ENCODE measurements around the gene TMEM248. TPM values are rescaled to one million over a fixed set of nuclear protein-coding genes. Genes with fewer than 3 reads are reported as not detected.
"Not testable (repeated sequence)": the region's sequence is repeated elsewhere in the genome, so short reads cannot be mapped to it uniquely, and the experiment has no call there.

Gene TMEM248
- total RNA-seq = 10 to 100 TPM; 64.7 to 67.4 TPM
- polyA plus RNA-seq (2013, experiment 1 of 2) = 57.9 TPM
- polyA plus RNA-seq (2013, experiment 2 of 2) = 54.0 TPM
- total RNA-seq = 102 to 235 (median 164) reads per million in 172 experiments

DNA sequence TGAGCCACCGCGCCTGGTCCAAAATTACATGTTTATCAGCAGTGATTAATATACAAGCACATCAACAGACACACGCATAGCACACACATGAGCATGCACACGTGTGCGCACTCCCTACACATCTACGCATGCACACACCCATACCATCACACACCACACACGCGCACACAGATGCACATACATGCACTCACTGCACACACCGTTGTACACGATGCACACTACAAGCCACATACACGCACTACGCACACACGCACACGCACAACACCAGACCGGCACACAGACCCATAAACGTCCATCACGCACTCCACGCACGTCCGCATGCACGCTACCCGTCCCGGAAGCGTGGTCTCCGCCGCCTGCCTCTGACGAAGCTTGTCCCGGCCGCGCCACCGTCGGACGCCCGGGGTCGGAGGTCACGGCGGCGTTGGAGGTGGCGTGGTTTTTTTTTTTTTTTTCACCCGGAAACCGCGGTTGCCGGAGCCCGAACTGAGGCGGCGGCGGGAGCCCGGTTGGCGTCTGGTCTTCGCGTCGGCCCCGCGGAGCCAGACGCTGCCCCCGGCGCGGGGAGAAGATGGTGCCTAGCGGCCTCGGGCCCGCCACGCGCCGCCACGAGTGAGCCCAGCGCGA, at the start of gene TMEM248:
Gene TMEM248, plus strand, starts transcription at position 457 of the 627 bp plus-strand sequence. CDS start 20,641 bp downstream, outside the sequence.
- ATAC-seq (ENCODE audit: poor library complexity) (peak; percentile 86), DNase-seq (peak; percentile 85 to 96 (median 91))
- Mint-ChIP-seq H3K27ac (peak within 1 kb of the TSS; percentile 99), H3K4me1 (ENCODE audit: low read depth) (peaks cover 43% of the 10 kb centered on the region), H3K4me3 (peak within 1 kb of the TSS; percentile 100), H3K9me3 (no peaks in the 10 kb centered on the region), H3K27me3 (no peaks in the 10 kb centered on the region), H3K36me3 (ENCODE audit: low read depth) (peaks cover 35% of the 10 kb centered on the region)
- peak within 1 kb of the TSS; percentile 95 for H3K4me3 ChIP-seq (ENCODE audit: low read length)
- ChIA-PET CTCF (interaction anchor here (0.6 to 1.5 kb wide), 3 partner anchors 75 to 77 kb away, joined by 3 to 5 read pairs (median 4); partner anchors contain the start of genes SBDS and TYW1), POLR2A (interaction anchor here (0.6 to 4.4 kb wide), 15 partner anchors 9 to 1171 kb away, joined by 3 to 54 read pairs (median 6); partner anchors contain the start of genes CRCP, KCTD7, RABGEF1 and SBDS)
- no peaks in the 10 kb centered on the region for H3K27me3 ChIP-seq (ENCODE audit: control insufficient read depth in 1 of 2, insufficient read depth in 2 of 2, low read length in 2 of 2)
- H3K4me1 ChIP-seq (ENCODE audit: insufficient read depth, low read length) = peaks cover 42% of the 10 kb centered on the region
- intact Hi-C loops (cut with DNase I, micrococcal nuclease) = loop anchor here (2.0 to 10.0 kb wide), 7 partner anchors 74 to 1546 kb away; partner anchors contain the start of genes RABGEF1 (in 1 of the 2), SBDS (in 1 of the 2), TYW1 (in 1 of the 2) and ZNF92 (in 1 of the 2)
- peaks cover 6% of the 10 kb centered on the region for H3K36me3 ChIP-seq (ENCODE audit: insufficient read depth, low read length)
- peak within 1 kb of the TSS; percentile 76 to 90 for H3K27ac ChIP-seq (ENCODE audit: low read depth in 1 of 2, low read length in 2 of 2)
- H3K9me3 ChIP-seq (ENCODE audit: control insufficient read depth in 1 of 2, insufficient read depth in 1 of 2, low read length in 2 of 2) = no peaks in the 10 kb centered on the region
- TF ChIP-seq, protein P1, sequence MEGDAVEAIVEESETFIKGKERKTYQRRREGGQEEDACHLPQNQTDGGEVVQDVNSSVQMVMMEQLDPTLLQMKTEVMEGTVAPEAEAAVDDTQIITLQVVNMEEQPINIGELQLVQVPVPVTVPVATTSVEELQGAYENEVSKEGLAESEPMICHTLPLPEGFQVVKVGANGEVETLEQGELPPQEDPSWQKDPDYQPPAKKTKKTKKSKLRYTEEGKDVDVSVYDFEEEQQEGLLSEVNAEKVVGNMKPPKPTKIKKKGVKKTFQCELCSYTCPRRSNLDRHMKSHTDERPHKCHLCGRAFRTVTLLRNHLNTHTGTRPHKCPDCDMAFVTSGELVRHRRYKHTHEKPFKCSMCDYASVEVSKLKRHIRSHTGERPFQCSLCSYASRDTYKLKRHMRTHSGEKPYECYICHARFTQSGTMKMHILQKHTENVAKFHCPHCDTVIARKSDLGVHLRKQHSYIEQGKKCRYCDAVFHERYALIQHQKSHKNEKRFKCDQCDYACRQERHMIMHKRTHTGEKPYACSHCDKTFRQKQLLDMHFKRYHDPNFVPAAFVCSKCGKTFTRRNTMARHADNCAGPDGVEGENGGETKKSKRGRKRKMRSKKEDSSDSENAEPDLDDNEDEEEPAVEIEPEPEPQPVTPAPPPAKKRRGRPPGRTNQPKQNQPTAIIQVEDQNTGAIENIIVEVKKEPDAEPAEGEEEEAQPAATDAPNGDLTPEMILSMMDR (IDR thresholded peaks at IDR 0.05) = no peak

- TF ChIP-seq, protein P1 (IDR thresholded peaks at IDR 0.05) = no peak
- POLR2A ChIA-PET = no interaction called here
These were observed 47.5 kb upstream of the TMEM248 start for GRCh38 chr7:66873476-66873875.

GRCh38 chr7:66877577-66878300, 43.3 kb upstream of the TMEM248 start:
- no peak overlapping the region for H3K27ac ChIP-seq (ENCODE audit: low read depth in 1 of 2, low read length in 2 of 2)
- intact Hi-C loops (cut with DNase I, micrococcal nuclease) = no loop called here
- ChIA-PET CTCF (no interaction called here), POLR2A (no interaction called here)
- Mint-ChIP-seq H3K4me3 (no peak overlapping the region), H3K36me3 (ENCODE audit: low read depth) (peaks cover 31% of the 10 kb centered on the region), H3K9me3 (no peaks in the 10 kb centered on the region), H3K27ac (no peak overlapping the region), H3K4me1 (ENCODE audit: low read depth) (no peaks in the 10 kb centered on the region), H3K27me3 (no peaks in the 10 kb centered on the region)
- TF ChIP-seq, protein P1 (IDR thresholded peaks at IDR 0.05) = no peak
- DNase-seq (peak in 2 of 14 experiments; percentile 7 to 15), ATAC-seq (ENCODE audit: poor library complexity) (no peak)
- H3K4me3 ChIP-seq (ENCODE audit: low read length) = no peak overlapping the region
- peaks cover 4% of the 10 kb centered on the region for H3K36me3 ChIP-seq (ENCODE audit: insufficient read depth, low read length)
- no peaks in the 10 kb centered on the region for H3K9me3 ChIP-seq (ENCODE audit: control insufficient read depth in 1 of 2, insufficient read depth in 1 of 2, low read length in 2 of 2)
- H3K4me1 ChIP-seq (ENCODE audit: insufficient read depth, low read length) = no peaks in the 10 kb centered on the region
- no peaks in the 10 kb centered on the region for H3K27me3 ChIP-seq (ENCODE audit: control insufficient read depth in 1 of 2, insufficient read depth in 2 of 2, low read length in 2 of 2)

More at GRCh38 chr7:66873476-66873875, 47.5 kb upstream of the TMEM248 start:
- Histone ChIP-seq H3K4me3 (ENCODE audit: low read length) (no peak overlapping the region), H3K27ac (ENCODE audit: low read depth in 1 of 2, low read length in 2 of 2) (no peak overlapping the region), H3K27me3 (ENCODE audit: control insufficient read depth in 1 of 2, insufficient read depth in 2 of 2, low read length in 2 of 2) (no peaks in the 10 kb centered on the region), H3K36me3 (ENCODE audit: insufficient read depth, low read length) (no peaks in the 10 kb centered on the region), H3K4me1 (ENCODE audit: insufficient read depth, low read length) (no peaks in the 10 kb centered on the region), H3K9me3 (ENCODE audit: control insufficient read depth in 1 of 2, insufficient read depth in 1 of 2, low read length in 2 of 2) (no peaks in the 10 kb centered on the region)
- peaks cover 26% of the 10 kb centered on the region for H3K36me3 Mint-ChIP-seq (ENCODE audit: low read depth)
- DNase-seq (no peak), ATAC-seq (ENCODE audit: poor library complexity) (no peak)
- no peaks in the 10 kb centered on the region for H3K4me1 Mint-ChIP-seq (ENCODE audit: low read depth)
- no peaks in the 10 kb centered on the region for H3K9me3 Mint-ChIP-seq
- no peaks in the 10 kb centered on the region for H3K27me3 Mint-ChIP-seq
- no peak overlapping the region for H3K27ac Mint-ChIP-seq
- CTCF ChIA-PET = interaction anchor here (0.6 kb wide), 1 partner anchor 429 kb away, joined by 3 read pairs; no protein-coding TSS in a partner anchor
- intact Hi-C loops (cut with DNase I, micrococcal nuclease) = no loop called here
- no peak overlapping the region for H3K4me3 Mint-ChIP-seq

GRCh38 chr7:66878301-66878685, 42.7 kb upstream of the TMEM248 start:
- POLR2A ChIA-PET; ATAC-seq (ENCODE audit: poor library complexity); intact Hi-C loops (cut with DNase I, micrococcal nuclease): not testable (repeated sequence)

More at GRCh38 chr7:66878301-66878685, 42.7 kb upstream of the TMEM248 start:
- H3K27me3 Mint-ChIP-seq; H3K9me3 Mint-ChIP-seq; H3K27ac Mint-ChIP-seq; DNase-seq; H3K4me3 ChIP-seq (ENCODE audit: low read length); H3K4me1 Mint-ChIP-seq (ENCODE audit: low read depth); H3K27me3 ChIP-seq (ENCODE audit: control insufficient read depth in 1 of 2, insufficient read depth in 2 of 2, low read length in 2 of 2); H3K36me3 ChIP-seq (ENCODE audit: insufficient read depth, low read length); H3K9me3 ChIP-seq (ENCODE audit: control insufficient read depth in 1 of 2, insufficient read depth in 1 of 2, low read length in 2 of 2); CTCF ChIA-PET; H3K4me3 Mint-ChIP-seq; H3K4me1 ChIP-seq (ENCODE audit: insufficient read depth, low read length); H3K27ac ChIP-seq (ENCODE audit: low read depth in 1 of 2, low read length in 2 of 2): not testable (repeated sequence)
- H3K36me3 Mint-ChIP-seq (ENCODE audit: low read depth) = peaks cover 31% of the 10 kb centered on the region

Measured in CD4-positive, alpha-beta T cell (primary cell).